Testis (tissue), 2 donors: ENCODE measurements around the gene DNAJB8.

ENCODE experiments used
- POLR2A ChIP-seq: fragments of 450-650 bp; IDR thresholded peaks from one replicate; pipeline ENCODE4 v1.6.1; 2017; ENCODE audit warnings: antibody characterized with exemption, mild to moderate bottlenecking, moderate library complexity
- TF ChIP-seq, protein P1 (sequence below), 3 experiments: fragments of 450-650 bp in 2 of 3; fragments of 200-600 bp in 1 of 3; sonication (generic) in 1 of 3; IDR thresholded peaks; one replicate each; pipeline ENCODE4 v1.5.1; 2016 to 2019; ENCODE audit warnings: antibody characterized with exemption in 3 of 3, mild to moderate bottlenecking in 2 of 3, moderate library complexity in 1 of 3

DNA sequence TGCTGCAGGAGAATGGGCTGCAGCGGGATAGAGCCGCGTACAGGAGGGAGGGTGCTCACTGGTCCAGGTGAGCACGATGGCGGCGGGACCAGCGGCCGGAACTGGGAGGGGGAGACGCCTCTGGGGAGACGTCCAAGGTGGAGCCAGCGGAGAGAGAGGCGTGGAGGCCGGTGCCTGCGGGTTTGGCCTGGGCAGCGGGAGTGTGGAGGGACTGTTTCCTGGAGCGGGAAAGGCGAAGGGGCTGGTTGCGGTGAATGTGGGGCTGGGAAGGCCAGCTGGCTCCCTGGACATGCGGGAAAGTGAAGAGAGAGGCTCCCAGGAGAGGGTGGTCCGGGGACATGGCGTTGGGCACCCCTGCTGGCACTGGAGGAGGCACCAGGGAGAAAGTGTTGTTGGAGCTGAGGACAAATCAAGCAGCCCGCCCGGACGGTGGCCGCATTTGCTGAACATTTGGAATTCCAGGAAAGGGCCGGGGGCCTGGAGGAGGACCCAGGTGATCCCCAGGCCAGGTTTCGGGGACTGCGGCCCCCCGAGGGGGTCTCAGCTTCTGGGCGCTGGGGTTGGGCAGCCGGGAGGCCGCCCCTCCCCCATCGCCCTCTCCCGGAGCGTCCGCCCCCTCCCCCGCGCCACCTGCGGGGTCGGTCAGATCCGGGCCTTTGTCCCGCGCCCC lies 34.3 kb downstream of the DNAJB8 start:
- TF ChIP-seq, protein P1, sequence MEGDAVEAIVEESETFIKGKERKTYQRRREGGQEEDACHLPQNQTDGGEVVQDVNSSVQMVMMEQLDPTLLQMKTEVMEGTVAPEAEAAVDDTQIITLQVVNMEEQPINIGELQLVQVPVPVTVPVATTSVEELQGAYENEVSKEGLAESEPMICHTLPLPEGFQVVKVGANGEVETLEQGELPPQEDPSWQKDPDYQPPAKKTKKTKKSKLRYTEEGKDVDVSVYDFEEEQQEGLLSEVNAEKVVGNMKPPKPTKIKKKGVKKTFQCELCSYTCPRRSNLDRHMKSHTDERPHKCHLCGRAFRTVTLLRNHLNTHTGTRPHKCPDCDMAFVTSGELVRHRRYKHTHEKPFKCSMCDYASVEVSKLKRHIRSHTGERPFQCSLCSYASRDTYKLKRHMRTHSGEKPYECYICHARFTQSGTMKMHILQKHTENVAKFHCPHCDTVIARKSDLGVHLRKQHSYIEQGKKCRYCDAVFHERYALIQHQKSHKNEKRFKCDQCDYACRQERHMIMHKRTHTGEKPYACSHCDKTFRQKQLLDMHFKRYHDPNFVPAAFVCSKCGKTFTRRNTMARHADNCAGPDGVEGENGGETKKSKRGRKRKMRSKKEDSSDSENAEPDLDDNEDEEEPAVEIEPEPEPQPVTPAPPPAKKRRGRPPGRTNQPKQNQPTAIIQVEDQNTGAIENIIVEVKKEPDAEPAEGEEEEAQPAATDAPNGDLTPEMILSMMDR (IDR thresholded peaks at IDR 0.05), result no peak
- no peak for TF ChIP-seq POLR2A
